GM18870 (cell line): ENCODE results near the gene CCR6.
"Not testable (repeated sequence)": the region's sequence is repeated elsewhere in the genome, so short reads cannot be mapped to it uniquely, and the experiment has no call there.

Experiments used
- ATAC-seq: cut with Tn5 transposase; IDR thresholded peaks from one replicate; pipeline ENCODE4 v1.9.1; 2021; ENCODE audit warnings: moderate library complexity; ENCODE audit not compliant: unreplicated experiment

CCR6 gene

DNA sequence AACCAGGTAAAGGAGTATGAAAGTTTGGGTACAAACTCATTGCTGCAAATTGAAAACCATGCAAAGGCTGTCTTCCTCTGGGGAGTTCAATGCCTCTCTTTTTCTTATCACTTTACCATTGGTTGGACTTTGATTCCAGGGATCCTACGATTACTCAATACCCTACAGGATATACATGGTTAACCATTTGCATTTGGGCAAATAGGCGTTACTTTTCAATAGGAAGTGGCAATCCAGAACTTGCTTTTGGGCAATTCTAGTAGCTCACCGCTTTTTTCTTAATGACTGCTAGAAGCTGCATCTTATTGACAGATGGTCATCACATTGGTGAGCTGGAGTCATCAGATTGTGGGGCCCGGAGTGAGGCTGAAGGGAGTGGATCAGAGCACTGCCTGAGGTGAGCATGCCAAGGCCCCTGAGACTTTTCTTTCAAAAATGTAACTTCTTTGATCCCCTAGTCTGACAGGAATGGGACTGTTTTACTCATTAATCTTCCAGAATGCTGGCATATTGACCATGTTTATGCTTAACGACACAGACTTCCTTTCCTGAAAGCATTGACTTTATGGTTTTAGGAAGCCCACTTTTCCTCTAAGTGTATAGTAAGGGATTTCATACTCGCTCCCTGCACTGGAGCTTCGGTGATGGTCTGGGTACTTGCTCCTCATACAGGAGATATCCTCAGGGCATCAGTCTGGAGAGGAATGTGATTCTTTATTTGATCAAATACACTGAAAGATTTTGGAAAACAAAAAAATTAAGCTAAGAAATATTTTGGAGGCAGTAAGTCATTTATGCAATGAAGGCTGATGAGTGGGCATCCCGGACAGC, at the start of gene CCR6:
TSS of gene CCR6 (plus strand) at position 270 of the 831 bp plus-strand sequence. CDS start 13,039 bp downstream, outside the sequence.
- peak; percentile 34 for ATAC-seq

GRCh38 chr6:167073679-167074274, 49.1 kb upstream of the CCR6 start:
- ATAC-seq, result no peak

GRCh38 chr6:167077241-167077932, 45.5 kb upstream of the CCR6 start:
- no peak for ATAC-seq

DNA sequence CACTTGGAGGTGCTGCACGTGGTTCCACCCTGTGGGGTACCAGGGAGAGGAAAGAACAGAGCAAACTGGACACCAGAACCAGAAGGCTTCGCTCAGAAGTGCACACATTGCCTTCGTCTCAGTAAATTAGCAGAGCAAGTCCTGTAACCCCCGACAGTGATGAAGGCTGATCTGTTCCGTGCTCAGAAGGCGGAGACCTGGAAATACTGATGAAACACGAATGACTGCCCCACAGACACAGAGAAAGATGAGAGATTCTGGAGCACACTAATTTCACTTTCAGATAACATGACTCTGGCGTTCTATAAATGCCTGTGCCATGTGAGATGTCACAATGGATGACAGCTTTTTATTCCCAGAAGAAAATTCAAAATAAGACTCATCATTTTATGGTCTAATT, 44.2 kb upstream of the CCR6 start:
- ATAC-seq, result no peak

DNA sequence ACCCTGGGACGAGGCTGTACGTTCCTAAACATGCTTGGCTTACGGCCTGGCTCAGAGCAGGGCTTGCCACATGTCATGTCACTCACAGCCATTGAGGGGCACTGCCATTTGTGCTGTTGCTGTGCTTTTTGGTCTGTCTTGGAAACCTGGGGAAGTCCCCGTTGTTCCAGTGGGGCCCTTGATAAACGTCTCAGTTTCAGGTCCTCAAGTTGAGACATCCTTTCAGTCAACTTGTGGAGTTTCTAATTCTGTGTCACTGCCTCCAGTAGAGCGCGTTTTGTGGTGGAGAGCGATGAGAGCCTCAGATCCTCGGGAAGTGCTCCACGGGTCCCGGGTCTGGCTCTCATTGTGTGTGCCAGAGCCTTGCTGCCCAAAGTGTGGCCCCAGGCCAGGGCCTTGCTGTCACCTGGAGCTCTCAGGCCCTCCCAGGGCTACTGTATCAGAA, 43.0 kb upstream of the CCR6 start:
- ATAC-seq, result peak; percentile 98

GRCh38 chr6:167087857-167088354, 35.0 kb upstream of the CCR6 start:
- no peak for ATAC-seq

- ATAC-seq, result not testable (repeated sequence)
Measured at GRCh38 chr6:167088741-167089140, 34.2 kb upstream of the CCR6 start.

DNA sequence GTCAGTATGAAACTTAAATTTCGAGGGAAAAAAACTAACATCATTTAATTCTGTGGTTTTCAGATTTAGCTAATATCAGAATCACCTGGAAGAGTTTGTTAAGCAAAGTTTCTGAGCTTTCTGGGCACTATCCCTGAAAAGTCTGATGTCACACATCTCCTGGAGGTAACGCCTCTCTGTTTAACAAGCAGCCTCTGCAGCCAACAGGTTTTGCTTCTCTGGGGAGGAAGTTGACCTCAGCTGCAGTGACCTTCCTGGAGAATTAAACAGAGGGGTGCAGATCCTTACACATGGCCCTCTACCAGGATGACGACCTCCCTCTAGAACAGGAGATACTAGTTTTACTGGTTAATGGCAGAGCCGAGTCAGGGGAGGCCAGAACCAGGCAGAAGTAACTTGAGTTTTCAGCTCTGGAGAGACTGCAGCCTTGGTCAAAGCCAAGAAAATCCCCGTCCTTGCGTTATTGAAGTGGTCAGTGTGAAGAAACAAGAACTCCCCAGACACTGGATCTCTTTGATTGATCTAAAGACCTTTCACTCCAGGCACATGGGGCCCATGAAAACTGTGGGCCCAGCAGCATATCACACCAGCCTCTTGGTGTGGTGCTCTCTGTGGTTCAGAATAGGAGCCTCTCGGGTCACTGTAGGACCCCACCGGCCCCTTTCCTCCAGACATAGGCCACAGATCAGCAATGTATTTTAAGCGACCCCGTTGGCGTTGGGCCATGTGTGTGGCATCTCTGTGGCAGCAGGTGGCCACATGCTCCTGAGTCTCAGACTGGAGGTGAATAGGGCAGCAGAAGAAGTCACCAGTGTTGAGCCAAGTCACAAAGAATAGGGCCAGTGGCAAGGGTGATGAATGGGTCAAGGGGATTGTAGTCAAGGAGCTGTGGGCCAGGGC, 33.4 kb upstream of the CCR6 start:
- ATAC-seq, result no peak

- ATAC-seq, result no peak
Measured at GRCh38 chr6:167090171-167090570, 32.7 kb upstream of the CCR6 start.

- ATAC-seq, result no peak
Measured at GRCh38 chr6:167091026-167091804, 31.7 kb upstream of the CCR6 start.

DNA sequence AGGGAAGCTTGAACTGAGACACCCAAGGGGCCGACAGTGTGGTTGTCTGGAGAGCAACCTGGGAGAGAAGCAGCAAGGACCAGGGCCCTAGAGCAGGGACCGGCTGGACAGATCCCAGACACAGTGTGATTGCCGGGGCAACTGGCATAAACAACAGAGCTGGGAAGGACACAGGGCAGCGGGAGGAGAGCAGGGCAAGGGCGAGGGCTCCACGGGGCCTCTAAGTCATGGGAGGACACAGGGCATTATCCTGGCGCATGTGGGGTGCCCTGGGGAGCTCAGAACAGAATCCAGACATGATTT, 31.1 kb upstream of the CCR6 start:
- ATAC-seq, result no peak

DNA sequence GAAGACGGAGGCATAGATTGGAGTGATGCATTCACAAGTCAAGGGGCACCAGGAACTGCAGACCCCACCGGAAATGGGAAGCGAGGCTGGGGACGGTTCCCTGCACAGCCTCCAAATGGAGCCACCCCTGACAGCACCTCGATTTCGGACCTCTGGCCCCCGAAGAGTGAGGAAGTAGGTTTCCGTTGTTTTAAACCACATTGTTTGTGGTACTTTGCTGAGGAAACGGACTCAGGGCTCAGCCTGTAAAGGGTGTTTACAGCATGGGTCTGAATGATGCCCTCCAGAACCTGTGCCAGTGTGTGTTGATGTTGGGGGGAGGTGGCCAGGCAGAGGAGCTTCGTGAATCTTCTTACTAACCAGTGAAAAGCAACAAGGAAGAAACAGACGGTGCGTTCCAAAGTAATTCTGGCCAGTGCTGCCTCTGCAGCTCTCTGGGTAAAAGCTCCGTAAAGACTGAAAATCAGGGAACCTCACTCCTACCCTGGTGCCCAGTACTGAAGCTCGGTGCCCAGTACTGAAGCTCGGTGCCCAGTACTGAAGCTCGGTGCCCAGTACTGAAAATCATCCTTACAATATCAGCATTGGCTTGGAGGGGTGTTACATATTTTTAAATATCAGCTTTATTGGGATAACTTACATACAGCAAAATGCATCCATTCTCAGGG, 30.1 kb upstream of the CCR6 start:
- ATAC-seq, result no peak

DNA sequence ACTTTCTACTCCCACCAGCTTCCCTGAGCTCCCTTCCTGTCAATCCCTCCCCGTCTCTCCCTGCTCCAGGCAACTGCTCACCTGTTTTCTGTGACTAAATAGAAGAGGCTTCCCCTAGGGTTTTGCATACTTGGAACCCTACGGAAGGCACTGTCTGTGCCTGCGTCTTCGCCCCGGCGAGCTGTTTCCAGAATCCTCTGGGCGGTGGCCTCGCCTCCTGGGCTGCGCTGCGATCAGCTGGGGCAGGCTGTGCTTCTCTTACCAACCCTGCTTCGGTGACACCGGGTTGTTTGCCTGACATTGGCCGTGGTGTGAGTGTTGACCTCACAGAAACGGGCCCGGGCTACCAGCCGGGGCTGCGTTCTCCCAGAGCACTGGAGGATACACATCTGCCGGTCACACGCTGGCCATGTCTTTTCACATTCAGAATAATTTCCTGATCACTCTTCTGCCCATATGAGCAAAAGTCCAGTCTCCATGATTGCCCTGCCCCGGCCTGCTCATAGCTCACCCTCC, 29.4 kb upstream of the CCR6 start:
- no peak for ATAC-seq

DNA sequence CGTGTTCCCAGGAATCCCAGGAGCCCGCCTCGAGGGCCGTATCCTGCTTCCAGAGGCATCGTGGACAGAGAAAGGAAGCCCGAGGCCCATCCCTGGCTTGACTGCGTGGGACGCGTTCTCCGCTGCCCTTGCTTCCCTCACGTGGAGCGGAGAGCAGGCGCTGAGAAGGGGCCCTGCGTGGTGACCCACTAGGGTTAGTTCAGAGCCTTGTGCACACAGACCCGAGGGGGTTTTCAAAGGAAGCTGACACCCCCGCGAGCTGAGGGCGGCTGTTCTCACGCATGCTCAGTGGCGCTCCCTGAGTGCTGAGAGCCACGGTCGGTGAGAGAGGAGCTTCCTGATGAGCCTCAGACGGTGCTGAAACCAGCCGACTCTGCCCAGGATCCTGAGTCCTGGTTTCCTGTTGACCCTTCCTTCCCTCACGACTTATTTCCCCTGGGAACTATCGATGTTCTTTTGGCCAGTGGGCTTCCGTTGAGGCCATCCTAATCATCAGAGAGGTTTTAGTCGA, 28.9 kb upstream of the CCR6 start:
- ATAC-seq, result peak; percentile 30

DNA sequence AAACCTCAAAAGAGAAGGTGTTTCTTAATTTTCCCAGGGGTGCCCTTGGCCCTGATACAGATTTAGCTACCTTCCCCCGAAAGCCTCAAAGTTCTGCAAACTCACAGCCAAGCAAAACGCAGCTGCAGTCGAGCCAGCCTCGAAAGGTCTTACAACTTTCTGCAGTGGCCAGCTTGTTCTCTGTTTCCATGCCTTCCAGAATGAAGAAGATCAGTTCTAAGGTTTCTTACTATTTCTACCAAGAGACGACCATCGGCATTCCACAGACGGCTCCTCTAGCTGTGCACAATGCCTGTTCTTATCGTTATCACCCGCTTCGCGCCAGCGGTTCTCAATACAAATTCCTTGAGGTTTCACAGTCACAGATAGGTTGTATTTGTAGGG, 28.5 kb upstream of the CCR6 start:
- peak; percentile 12 for ATAC-seq

- peak; percentile 58 for ATAC-seq
Measured at GRCh38 chr6:167094820-167095637, 27.9 kb upstream of the CCR6 start.

- ATAC-seq, result no peak
Measured at GRCh38 chr6:167095888-167096287, 27.0 kb upstream of the CCR6 start.

- no peak for ATAC-seq
Measured at GRCh38 chr6:167096991-167097390, 25.9 kb upstream of the CCR6 start.
